GM18861 (cell line): ENCODE results near the gene TMEM200B.
"Not testable (repeated sequence)": the region's sequence is repeated elsewhere in the genome, so short reads cannot be mapped to it uniquely, and the experiment has no call there.

Experiments
- ATAC-seq: cut with Tn5 transposase; IDR thresholded peaks from one replicate; pipeline ENCODE4 v1.9.1; 2021; ENCODE audit not compliant: unreplicated experiment

TMEM200B gene

GRCh38 chr1:29123887-29124365, at the start of gene TMEM200B:
Gene TMEM200B, minus strand, starts transcription at chr1:29123903. Its CDS starts 2,075 bp downstream, at chr1:29121828.
- ATAC-seq = no peak

GRCh38 chr1:29172415-29172939, 48.8 kb upstream of the TMEM200B start:
- ATAC-seq = no peak

GRCh38 chr1:29171521-29171920, 47.8 kb upstream of the TMEM200B start:
- ATAC-seq = no peak

GRCh38 chr1:29171089-29171488, 47.4 kb upstream of the TMEM200B start:
- no peak for ATAC-seq

GRCh38 chr1:29169976-29170375, 46.3 kb upstream of the TMEM200B start:
- no peak for ATAC-seq

- no peak for ATAC-seq
Measured at GRCh38 chr1:29167904-29168303, 44.2 kb upstream of the TMEM200B start.

- no peak for ATAC-seq
Measured at GRCh38 chr1:29166291-29166878, 42.7 kb upstream of the TMEM200B start.

- no peak for ATAC-seq
Measured at GRCh38 chr1:29164588-29164987, 40.9 kb upstream of the TMEM200B start.

GRCh38 chr1:29162476-29163138, 38.9 kb upstream of the TMEM200B start:
- ATAC-seq = no peak

GRCh38 chr1:29162025-29162424, 38.3 kb upstream of the TMEM200B start:
- ATAC-seq = no peak

- no peak for ATAC-seq
Measured at GRCh38 chr1:29159773-29160172, 36.1 kb upstream of the TMEM200B start.

GRCh38 chr1:29157269-29157601, 33.5 kb upstream of the TMEM200B start:
- no peak for ATAC-seq

GRCh38 chr1:29156543-29157268, 33.0 kb upstream of the TMEM200B start:
- ATAC-seq = no peak

GRCh38 chr1:29152046-29152805, 28.5 kb upstream of the TMEM200B start:
- ATAC-seq = no peak

GRCh38 chr1:29150346-29150745, 26.6 kb upstream of the TMEM200B start:
- ATAC-seq = not testable (repeated sequence)

- no peak for ATAC-seq
Measured at GRCh38 chr1:29148656-29149491, 25.2 kb upstream of the TMEM200B start.

GRCh38 chr1:29145739-29146437, 22.2 kb upstream of the TMEM200B start:
- ATAC-seq = no peak

- no peak for ATAC-seq
Measured at GRCh38 chr1:29144178-29144577, 20.5 kb upstream of the TMEM200B start.

- ATAC-seq = no peak
Measured at GRCh38 chr1:29142714-29143113, 19.0 kb upstream of the TMEM200B start.
